ENCODE results near the gene U2AF1L4.
"Not testable (repeated sequence)": the region's sequence is repeated elsewhere in the genome, so short reads cannot be mapped to it uniquely, and the experiment has no call there.

U2AF1L4 gene

GRCh38 chr19:35780058-35780457 lies 34.8 kb upstream of the U2AF1L4 start:
- DNase-seq: no peak

- DNase-seq: no peak
Observed at GRCh38 chr19:35779033-35779432, 33.8 kb upstream of the U2AF1L4 start.

GRCh38 chr19:35777961-35778360 lies 32.7 kb upstream of the U2AF1L4 start:
- no peak for DNase-seq

DNA sequence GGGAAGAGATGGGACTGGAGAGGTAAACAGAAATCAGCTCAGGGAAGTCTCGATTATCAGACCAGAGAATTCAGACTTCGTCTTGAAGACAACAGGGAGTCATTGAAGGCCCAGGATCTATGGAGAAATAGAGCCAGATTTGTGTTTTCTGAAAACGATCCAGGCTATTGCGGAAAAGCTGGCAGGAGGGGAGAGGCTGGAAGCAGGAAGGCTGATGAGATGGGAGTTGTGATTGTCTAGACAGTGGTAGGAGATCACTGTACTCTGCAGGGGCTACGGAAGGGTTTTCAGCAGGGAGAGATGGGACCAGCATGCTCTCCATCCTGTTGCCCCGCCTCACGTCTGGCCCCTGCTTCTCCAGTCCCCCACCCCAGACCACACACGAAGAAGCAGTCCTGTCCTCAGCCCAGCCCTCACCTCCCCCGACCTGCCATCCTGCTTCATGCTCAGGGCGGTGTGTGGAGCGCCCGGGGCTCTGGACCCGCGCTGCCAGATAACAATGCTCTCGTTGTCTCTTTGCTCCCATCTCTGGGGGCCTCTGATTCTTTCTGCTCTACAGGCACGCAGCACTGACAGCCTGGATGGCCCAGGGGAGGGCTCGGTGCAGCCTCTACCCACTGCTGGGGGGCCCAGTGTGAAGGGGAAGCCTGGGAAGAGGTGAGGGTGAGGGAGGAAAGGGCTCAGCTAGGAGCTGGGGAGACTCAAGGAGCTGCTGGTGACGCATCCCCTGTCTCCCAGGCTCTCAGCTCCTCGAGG lies 32.0 kb upstream of the U2AF1L4 start:
- no peak for DNase-seq

DNA sequence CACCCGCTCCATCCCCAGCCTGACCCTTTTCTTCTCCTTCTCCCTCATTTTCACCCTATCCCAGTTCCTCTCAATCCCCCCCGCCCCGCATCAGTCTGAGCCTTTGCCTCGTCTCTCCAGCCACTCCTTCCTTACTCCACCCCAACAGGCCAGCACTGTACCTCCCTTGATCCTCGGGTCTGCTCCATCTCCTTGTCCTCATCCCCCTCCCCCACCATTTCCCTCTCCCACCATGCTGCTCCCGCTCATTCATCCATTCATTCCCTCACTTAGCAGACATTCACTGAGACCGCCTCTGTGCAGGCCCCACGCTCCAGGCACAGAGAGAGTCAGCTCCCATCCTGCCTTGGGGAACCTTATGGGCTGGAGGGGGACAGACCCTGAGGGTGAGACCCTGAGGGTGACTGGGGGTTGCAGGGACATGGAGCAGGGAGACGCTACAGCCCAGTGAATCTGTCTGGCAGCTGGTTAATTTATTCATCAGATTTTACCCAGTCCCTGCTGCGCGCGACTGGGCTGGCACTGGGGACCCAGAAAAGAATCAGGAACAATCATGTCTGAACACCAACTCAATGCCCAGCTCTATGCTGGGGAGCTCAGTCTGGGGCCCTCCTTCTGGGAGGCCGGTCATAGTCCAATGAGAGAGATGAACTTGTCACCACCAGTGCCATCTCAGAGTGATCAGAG lies 31.0 kb upstream of the U2AF1L4 start:
- DNase-seq: no peak

- peak; percentile 81 for DNase-seq
Observed at GRCh38 chr19:35775298-35776101, 30.3 kb upstream of the U2AF1L4 start, which contains the start of gene ARHGAP33. ARHGAP33 (plus strand) TSS chr19:35775564; CDS start chr19:35775659, 95 bp downstream.

- no peak for DNase-seq
Observed at GRCh38 chr19:35775046-35775297, 29.8 kb upstream of the U2AF1L4 start.

DNA sequence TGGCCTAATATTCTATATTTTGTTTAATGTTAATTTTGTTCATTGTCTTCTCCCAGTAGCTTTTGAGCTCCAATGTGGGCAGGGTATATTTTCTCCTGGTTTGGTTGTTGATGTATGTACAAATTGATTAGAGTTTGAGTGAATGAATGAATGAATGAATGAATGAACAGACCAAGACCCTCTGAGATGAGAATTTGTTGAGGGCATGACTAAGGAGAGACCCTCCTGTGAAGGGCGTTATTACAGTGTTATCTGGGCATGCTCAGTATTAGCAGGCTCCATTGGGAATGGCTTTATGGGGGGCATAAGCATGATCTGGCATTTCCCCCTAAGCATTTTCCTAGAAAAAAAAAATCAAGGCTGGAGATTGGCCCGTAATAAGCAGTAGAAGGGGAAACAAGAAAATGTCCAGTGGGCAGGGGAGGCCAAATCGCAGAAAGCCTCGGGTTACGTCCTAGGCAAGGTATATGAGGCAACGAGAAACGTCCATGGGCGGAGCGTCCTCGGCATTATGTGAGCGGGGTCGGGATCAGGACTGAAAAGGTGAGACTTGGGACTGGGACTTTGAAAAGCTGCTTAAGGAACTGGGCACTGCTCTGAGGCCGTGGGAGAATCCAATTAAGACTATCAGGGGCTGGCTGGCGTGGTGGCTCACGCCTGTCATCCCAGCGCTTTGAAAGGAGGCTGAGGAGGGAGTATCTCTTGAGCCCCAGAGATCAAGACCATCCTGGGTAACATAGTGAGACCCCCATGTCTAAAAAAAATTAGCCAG lies 29.2 kb upstream of the U2AF1L4 start:
- DNase-seq: no peak

GRCh38 chr19:35773020-35773806 lies 28.0 kb upstream of the U2AF1L4 start:
- no peak for DNase-seq

DNA sequence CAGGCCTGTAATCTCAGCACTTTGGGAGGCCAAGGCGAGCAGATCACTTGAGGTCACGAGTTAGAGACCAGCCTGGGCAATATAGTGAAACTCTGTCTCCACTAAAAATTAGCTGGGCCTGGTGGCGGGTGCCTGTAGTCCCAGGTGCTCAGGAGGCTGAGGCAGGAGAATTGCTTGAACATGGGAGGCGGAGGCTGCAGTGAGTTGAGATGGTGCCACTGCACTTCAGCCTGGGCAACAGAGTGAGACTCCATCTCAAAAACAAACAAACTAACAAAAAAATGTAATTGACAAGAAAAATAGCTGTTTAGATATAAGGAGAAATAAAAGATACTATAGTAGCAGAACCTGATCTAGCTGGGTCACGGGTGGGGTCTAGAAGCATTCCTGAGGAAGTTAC lies 27.1 kb upstream of the U2AF1L4 start:
- not testable (repeated sequence) for DNase-seq

DNA sequence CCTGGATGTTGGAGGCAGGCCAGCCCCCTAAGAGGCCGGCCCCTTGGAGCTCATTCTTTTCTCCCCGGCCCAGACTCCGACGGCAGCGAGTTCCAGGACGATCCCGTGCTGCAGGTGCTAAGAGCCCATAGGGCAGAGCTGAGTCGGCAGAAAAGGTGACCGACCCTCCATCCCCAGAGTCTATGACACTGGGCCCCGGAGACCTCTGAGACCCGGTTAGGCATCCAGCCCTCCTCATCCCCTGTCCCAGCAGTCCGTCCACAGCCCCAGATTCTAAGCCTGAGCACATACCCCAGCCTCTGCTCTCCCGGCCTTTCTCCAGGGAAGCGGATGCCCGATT lies 22.8 kb upstream of the U2AF1L4 start:
- no peak for DNase-seq

DNA sequence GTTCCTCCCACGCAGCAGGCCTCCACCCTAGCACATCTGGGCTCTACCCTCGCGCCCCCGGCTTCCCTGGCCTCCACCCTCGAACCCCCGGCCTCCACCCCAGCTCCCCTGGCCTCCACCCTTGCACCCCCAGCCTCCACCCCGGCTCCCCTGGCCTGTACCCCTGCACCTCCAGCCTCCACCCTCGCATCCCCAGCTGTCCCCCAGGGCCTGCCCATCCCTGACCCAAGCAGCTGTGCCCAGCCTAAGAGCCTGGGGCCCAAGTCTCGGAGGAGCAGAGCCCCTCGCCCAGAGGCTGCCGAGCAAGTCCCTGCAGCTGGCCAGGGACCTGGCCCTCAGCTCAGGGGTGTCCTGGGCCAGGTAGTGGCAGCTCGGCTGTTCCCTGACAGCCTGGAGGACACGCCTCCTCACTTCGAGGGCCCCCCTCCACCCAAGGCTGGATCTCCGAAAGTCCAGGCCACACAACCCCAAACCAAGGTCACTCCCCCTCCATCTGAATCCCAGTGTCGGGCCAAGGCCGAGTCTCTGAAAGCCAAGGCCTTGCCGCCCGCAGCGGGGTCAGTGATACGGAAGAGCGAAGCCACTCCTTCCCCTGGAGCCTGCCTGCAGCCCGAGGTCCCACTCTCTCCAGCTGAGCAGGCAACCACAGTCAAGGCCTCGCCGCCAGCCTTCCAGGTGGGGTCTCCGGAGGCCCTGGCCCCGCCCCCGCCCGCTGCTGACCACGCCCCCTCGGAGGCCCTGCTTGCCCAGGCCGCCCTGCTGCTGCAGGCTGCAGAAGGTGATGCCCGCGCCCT lies 22.3 kb upstream of the U2AF1L4 start:
- no peak for DNase-seq

GRCh38 chr19:35766571-35767104 lies 21.4 kb upstream of the U2AF1L4 start:
- no peak for DNase-seq

- no peak for DNase-seq
Observed at GRCh38 chr19:35764432-35765315, 19.5 kb upstream of the U2AF1L4 start.

- no peak for DNase-seq
Observed at GRCh38 chr19:35760711-35761349, 15.6 kb upstream of the U2AF1L4 start.

GRCh38 chr19:35759697-35760096 lies 14.5 kb upstream of the U2AF1L4 start:
- DNase-seq: no peak

DNA sequence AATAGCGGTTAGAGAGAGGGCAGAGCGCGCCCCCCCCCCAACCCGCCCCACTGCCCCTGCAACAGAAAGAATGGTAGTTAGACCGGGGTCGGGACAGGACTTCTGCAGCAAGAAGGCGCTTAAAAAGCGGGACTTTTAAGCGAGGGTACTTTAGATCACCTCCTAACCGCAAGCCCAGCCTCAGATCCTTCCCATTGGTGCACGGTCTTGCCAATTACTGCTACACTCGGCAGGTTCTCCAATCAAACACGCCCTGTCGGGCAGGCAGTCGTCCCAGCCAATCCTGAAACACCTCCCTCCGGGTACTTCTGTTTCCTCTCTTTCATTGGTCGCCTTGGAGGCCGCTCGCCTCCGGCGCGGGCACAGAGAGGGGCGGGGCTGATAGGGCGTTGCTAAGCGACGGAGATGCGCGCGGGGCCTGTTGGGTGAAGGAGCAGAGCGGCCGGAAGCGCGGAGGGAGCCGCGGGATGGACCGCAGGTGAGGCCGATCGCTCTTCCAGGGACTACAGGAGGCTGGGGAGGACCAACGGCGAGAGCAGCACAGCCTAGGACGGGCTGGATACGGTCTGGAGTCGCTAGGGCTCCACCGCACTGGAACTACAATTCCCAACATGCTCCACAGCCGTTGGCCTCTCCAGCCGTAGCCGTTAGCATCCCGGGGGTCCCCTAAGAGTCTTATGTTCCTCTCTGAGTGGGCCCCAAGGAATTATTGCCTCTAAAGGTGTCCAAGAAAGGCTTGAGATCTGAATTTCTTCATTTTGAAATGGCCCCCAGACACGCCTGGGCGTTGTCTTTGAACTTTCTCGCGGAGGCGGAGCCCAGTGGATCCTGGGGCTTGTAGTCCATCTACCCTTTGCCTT lies 12.8 kb upstream of the U2AF1L4 start, which contains the start of gene PROSER3:
PROSER3 (plus strand) TSS at position 428 of the 860 bp plus-strand sequence; CDS start at position 468, 40 bp downstream.
- DNase-seq: peak; percentile 99

DNA sequence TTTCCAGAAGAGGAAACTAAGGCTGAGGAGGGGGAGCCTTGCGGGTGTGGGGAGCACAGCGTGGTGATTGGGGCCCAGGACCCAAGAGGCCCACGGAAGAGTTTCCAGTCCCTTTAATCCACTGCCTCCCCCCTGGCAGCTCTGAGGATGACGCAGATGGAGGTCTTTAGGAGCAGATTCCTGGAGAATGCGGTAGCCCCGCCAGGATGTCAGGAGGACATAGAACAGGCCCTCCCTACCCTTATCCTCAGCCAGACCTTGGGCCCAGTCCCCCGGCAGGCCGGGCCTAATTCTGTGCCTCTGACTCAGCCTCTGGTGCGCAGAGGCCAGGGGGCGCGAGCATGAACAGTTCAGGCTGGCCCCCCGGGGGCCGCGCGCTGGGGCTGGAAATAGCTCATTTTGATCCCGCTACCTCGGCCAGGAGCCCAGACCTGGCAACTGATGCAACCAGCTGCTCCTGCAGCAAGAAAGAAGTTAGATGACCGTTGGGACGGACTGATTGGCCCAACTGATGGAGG lies 12.1 kb upstream of the U2AF1L4 start:
- DNase-seq: no peak

Data from NCI-H2081 treated with DMSO at 0.1 percent for 48 hours (cell line).